ENCODE measurements around the gene PEX6. TPM values are rescaled to one million over a fixed set of nuclear protein-coding genes. Genes with fewer than 3 reads are reported as not detected.
"Not testable (repeated sequence)": the region's sequence is repeated elsewhere in the genome, so short reads cannot be mapped to it uniquely, and the experiment has no call there.

The PEX6 gene
- total and polyA plus RNA-seq, 2 experiments from 2014 or later, result 6.5 to 25.1 TPM

GRCh38 chr6:42958125-42958524, 20.9 kb downstream of the PEX6 start:
- Histone ChIP-seq H3K4me1 (ENCODE audit: insufficient read depth) (peaks cover 7% of the 10 kb centered on the region; the same call in 1 of the 2 replicates), H3K27me3 (ENCODE audit: insufficient read depth) (peaks cover 24% of the 10 kb centered on the region), H3K4me2 (no peak overlapping the region), H3F3A (replicated peaks; ENCODE audit: low read depth) (peaks cover 12% of the 10 kb centered on the region; the same call in 1 of the 2 replicates), H2AFZ (no peak overlapping the region), H3K36me3 (ENCODE audit: insufficient read depth) (no peaks in the 10 kb centered on the region), H3K79me2 (replicated peaks; ENCODE audit: insufficient read depth) (no peaks in the 10 kb centered on the region), H3K9me2 (ENCODE audit: insufficient read depth) (no peaks in the 10 kb centered on the region), H4K20me1 (replicated peaks; ENCODE audit: insufficient read depth) (no peaks in the 10 kb centered on the region), H3K4me3 (no peak overlapping the region), H3K27ac (ENCODE audit: low read depth) (no peak overlapping the region)
- H3K27me3 Mint-ChIP-seq (ENCODE audit: insufficient read depth, low read depth, poor library complexity), result peaks cover 23% of the 10 kb centered on the region
- H3K36me3 Mint-ChIP-seq (ENCODE audit: low read depth), result no peaks in the 10 kb centered on the region; the same call in 2 of the 3 replicates
- H3K4me1 Mint-ChIP-seq, result peaks cover 14% of the 10 kb centered on the region; the same call in 2 of the 3 replicates
- H3K9me3 Mint-ChIP-seq, result no peaks in the 10 kb centered on the region
- ATAC-seq, result no peak
- TF ChIP-seq, protein P1, sequence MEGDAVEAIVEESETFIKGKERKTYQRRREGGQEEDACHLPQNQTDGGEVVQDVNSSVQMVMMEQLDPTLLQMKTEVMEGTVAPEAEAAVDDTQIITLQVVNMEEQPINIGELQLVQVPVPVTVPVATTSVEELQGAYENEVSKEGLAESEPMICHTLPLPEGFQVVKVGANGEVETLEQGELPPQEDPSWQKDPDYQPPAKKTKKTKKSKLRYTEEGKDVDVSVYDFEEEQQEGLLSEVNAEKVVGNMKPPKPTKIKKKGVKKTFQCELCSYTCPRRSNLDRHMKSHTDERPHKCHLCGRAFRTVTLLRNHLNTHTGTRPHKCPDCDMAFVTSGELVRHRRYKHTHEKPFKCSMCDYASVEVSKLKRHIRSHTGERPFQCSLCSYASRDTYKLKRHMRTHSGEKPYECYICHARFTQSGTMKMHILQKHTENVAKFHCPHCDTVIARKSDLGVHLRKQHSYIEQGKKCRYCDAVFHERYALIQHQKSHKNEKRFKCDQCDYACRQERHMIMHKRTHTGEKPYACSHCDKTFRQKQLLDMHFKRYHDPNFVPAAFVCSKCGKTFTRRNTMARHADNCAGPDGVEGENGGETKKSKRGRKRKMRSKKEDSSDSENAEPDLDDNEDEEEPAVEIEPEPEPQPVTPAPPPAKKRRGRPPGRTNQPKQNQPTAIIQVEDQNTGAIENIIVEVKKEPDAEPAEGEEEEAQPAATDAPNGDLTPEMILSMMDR (conservative IDR thresholded peaks at IDR 0.05; ENCODE audit: low read depth in 2 of 2), result peak in 1 of 2 experiments; percentile 34; a peak in 1 of 4 replicates
- no peak for TF ChIP-seq NANOG (IDR thresholded peaks at IDR 0.05; ENCODE audit: borderline replicate concordance)
- no peak for DNase-seq (ENCODE audit: low spot score)
- H3K4me3 Mint-ChIP-seq, result no peak overlapping the region
- H3K27ac Mint-ChIP-seq, result no peak overlapping the region

DNA sequence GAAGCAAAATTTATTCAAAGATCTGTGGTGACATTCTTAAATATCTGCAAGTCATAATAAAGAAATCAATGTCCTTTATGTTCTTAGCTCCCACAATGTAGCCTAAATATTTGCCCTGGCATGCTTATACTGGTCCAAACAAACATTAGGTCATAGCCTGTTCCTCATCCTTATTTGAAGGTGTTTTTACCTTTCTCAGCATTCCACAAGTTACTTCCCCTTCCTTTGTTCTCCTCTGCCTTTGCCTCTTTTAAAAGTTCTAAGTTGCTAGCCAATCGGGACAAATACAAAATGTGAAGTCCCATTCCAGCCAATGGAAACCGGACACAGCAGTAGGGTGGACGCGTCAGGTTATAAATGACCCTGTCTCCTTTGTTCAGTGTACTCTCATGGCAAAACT, 24.6 kb downstream of the PEX6 start:
- H3K36me3 ChIP-seq (ENCODE audit: insufficient read depth); H3K4me2 ChIP-seq; H3K27ac ChIP-seq (ENCODE audit: low read depth); DNase-seq (ENCODE audit: low spot score); H2AFZ ChIP-seq; H3K27me3 Mint-ChIP-seq (ENCODE audit: insufficient read depth, low read depth, poor library complexity); H3K9me2 ChIP-seq (ENCODE audit: insufficient read depth); H3K4me3 ChIP-seq; H3K9me3 Mint-ChIP-seq; H3F3A ChIP-seq (replicated peaks; ENCODE audit: low read depth); H4K20me1 ChIP-seq (replicated peaks; ENCODE audit: insufficient read depth); H3K4me3 Mint-ChIP-seq; H3K4me1 ChIP-seq (ENCODE audit: insufficient read depth); H3K79me2 ChIP-seq (replicated peaks; ENCODE audit: insufficient read depth); ATAC-seq; H3K36me3 Mint-ChIP-seq (ENCODE audit: low read depth); H3K27ac Mint-ChIP-seq; H3K27me3 ChIP-seq (ENCODE audit: insufficient read depth): not testable (repeated sequence)
- H3K4me1 Mint-ChIP-seq, result peaks cover 17% of the 10 kb centered on the region

- ATAC-seq (no peak), DNase-seq (ENCODE audit: low spot score) (no peak)
- no peak overlapping the region for H3K4me2 ChIP-seq
- H2AFZ ChIP-seq, result no peak overlapping the region
- H3K4me1 ChIP-seq (ENCODE audit: insufficient read depth), result no peaks in the 10 kb centered on the region
- Mint-ChIP-seq H3K4me3 (no peak overlapping the region), H3K27me3 (ENCODE audit: insufficient read depth, low read depth, poor library complexity) (peaks cover 3% of the 10 kb centered on the region), H3K36me3 (ENCODE audit: low read depth) (no peaks in the 10 kb centered on the region), H3K4me1 (peaks cover 15% of the 10 kb centered on the region), H3K27ac (no peak overlapping the region), H3K9me3 (no peaks in the 10 kb centered on the region)
- no peaks in the 10 kb centered on the region for H3K79me2 ChIP-seq (replicated peaks; ENCODE audit: insufficient read depth)
- no peak overlapping the region for H3K4me3 ChIP-seq
- H3F3A ChIP-seq (replicated peaks; ENCODE audit: low read depth), result no peaks in the 10 kb centered on the region
- H3K27me3 ChIP-seq (ENCODE audit: insufficient read depth), result no peaks in the 10 kb centered on the region
- H3K36me3 ChIP-seq (ENCODE audit: insufficient read depth), result no peaks in the 10 kb centered on the region
- no peaks in the 10 kb centered on the region; the same call in 1 of the 2 replicates for H4K20me1 ChIP-seq (replicated peaks; ENCODE audit: insufficient read depth)
- no peaks in the 10 kb centered on the region for H3K9me2 ChIP-seq (ENCODE audit: insufficient read depth)
- 0 out of 2 replicates have a peak overlapping the region, but pooled peaks have one; percentile 14 for H3K27ac ChIP-seq (ENCODE audit: low read depth)
- TF ChIP-seq ZNF331 (CRISPR knock-in tag; IDR thresholded peaks at IDR 0.05; ENCODE audit: low read depth), result no peak
- no peak for TF ChIP-seq EZH2 (IDR thresholded peaks at IDR 0.05; ENCODE audit: low read depth, unreplicated experiment)
- TF ChIP-seq CREB1 (CRISPR knock-in tag; IDR thresholded peaks at IDR 0.05; ENCODE audit: low read depth), result no peak
- no peak for TF ChIP-seq NANOG (IDR thresholded peaks at IDR 0.05; ENCODE audit: borderline replicate concordance)
- TF ChIP-seq EZH2phosphoT487 (IDR thresholded peaks at IDR 0.05; ENCODE audit: unreplicated experiment), result no peak
- no peak for TF ChIP-seq STAT1 (IDR thresholded peaks at IDR 0.05; ENCODE audit: unreplicated experiment)
- TF ChIP-seq JUNB (IDR thresholded peaks at IDR 0.05; ENCODE audit: unreplicated experiment), result no peak
- TF ChIP-seq POLR2AphosphoS5 (IDR thresholded peaks at IDR 0.05; ENCODE audit: low read depth), result no peak
- TF ChIP-seq, protein P2, sequence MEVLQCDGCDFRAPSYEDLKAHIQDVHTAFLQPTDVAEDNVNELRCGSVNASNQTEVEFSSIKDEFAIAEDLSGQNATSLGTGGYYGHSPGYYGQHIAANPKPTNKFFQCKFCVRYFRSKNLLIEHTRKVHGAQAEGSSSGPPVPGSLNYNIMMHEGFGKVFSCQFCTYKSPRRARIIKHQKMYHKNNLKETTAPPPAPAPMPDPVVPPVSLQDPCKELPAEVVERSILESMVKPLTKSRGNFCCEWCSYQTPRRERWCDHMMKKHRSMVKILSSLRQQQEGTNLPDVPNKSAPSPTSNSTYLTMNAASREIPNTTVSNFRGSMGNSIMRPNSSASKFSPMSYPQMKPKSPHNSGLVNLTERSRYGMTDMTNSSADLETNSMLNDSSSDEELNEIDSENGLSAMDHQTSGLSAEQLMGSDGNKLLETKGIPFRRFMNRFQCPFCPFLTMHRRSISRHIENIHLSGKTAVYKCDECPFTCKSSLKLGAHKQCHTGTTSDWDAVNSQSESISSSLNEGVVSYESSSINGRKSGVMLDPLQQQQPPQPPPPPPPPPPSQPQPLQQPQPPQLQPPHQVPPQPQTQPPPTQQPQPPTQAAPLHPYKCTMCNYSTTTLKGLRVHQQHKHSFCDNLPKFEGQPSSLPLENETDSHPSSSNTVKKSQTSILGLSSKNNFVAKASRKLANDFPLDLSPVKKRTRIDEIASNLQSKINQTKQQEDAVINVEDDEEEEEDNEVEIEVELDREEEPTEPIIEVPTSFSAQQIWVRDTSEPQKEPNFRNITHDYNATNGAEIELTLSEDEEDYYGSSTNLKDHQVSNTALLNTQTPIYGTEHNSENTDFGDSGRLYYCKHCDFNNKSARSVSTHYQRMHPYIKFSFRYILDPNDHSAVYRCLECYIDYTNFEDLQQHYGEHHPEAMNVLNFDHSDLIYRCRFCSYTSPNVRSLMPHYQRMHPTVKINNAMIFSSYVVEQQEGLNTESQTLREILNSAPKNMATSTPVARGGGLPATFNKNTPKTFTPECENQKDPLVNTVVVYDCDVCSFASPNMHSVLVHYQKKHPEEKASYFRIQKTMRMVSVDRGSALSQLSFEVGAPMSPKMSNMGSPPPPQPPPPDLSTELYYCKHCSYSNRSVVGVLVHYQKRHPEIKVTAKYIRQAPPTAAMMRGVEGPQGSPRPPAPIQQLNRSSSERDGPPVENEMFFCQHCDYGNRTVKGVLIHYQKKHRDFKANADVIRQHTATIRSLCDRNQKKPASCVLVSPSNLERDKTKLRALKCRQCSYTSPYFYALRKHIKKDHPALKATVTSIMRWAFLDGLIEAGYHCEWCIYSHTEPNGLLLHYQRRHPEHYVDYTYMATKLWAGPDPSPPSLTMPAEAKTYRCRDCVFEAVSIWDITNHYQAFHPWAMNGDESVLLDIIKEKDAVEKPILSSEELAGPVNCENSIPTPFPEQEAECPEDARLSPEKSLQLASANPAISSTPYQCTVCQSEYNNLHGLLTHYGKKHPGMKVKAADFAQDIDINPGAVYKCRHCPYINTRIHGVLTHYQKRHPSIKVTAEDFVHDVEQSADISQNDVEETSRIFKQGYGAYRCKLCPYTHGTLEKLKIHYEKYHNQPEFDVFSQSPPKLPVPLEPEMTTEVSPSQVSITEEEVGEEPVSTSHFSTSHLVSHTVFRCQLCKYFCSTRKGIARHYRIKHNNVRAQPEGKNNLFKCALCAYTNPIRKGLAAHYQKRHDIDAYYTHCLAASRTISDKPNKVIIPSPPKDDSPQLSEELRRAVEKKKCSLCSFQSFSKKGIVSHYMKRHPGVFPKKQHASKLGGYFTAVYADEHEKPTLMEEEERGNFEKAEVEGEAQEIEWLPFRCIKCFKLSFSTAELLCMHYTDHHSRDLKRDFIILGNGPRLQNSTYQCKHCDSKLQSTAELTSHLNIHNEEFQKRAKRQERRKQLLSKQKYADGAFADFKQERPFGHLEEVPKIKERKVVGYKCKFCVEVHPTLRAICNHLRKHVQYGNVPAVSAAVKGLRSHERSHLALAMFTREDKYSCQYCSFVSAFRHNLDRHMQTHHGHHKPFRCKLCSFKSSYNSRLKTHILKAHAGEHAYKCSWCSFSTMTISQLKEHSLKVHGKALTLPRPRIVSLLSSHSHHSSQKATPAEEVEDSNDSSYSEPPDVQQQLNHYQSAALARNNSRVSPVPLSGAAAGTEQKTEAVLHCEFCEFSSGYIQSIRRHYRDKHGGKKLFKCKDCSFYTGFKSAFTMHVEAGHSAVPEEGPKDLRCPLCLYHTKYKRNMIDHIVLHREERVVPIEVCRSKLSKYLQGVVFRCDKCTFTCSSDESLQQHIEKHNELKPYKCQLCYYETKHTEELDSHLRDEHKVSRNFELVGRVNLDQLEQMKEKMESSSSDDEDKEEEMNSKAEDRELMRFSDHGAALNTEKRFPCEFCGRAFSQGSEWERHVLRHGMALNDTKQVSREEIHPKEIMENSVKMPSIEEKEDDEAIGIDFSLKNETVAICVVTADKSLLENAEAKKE (CRISPR knock-in tag; IDR thresholded peaks at IDR 0.05), result no peak
Measured at GRCh38 chr6:42952389-42952788, 26.6 kb downstream of the PEX6 start.

Measured in GM23338 (cell line).